Measurements from ENCODE around the gene GPSM1.

GRCh38 chr9:136374183-136374575 lies 46.8 kb downstream of the GPSM1 start:
- TF ChIP-seq CTCF (conservative IDR thresholded peaks at IDR 0.05; ENCODE audit: low read depth, low read length) (no peak), EZH2 (IDR thresholded peaks at IDR 0.05; ENCODE audit: low read length, unreplicated experiment) (no peak)

Measured in PC-3 (cell line).